K562 (cell line): ENCODE data around the gene NAIF1. TPM values are rescaled to one million over a fixed set of nuclear protein-coding genes. Genes with fewer than 3 reads are reported as not detected.

Source experiments
- ATF6 ChIP-seq: sonication (generic); formaldehyde crosslinking; IDR thresholded peaks from 2 replicates; pipeline ENCODE4 v1.4.0; 2020; ENCODE audit warnings: mild to moderate bottlenecking, missing genetic modification reagents
- DEAF1 ChIP-seq: fragments of 450-650 bp; formaldehyde crosslinking; IDR thresholded peaks from 2 replicates; pipeline ENCODE4 v1.4.0; 2020; ENCODE audit warnings: mild to moderate bottlenecking, moderate library complexity
- HDAC1 ChIP-seq, 2 experiments: fragments of 450-650 bp; IDR thresholded peaks; 2 replicates each; pipeline ENCODE4 v1.6.1; 2016 to 2017; ENCODE audit warnings: inconsistent platforms in 1 of 2, mild to moderate bottlenecking in 1 of 2, moderate library complexity in 1 of 2
- HDAC6 ChIP-seq: IDR thresholded peaks from 2 replicates; pipeline ENCODE4 v1.6.1; 2012; ENCODE audit warnings: low read depth, mild to moderate bottlenecking, control low read depth, inconsistent platforms, low read length, moderate library complexity
- IFI16 ChIP-seq: fragments of 250-450 bp; sonication (Bioruptor Pico); IDR thresholded peaks from 2 replicates; pipeline ENCODE4 v2.1.2; 2022; ENCODE audit warnings: mild to moderate bottlenecking, inconsistent platforms
- MCM3 ChIP-seq: fragments of 450-650 bp; IDR thresholded peaks from 2 replicates; pipeline ENCODE4 v1.6.1; 2016
- NFIC ChIP-seq: fragments of 450-650 bp; IDR thresholded peaks from 2 replicates; pipeline ENCODE4 v1.6.1; 2017; ENCODE audit warnings: mild to moderate bottlenecking, inconsistent platforms
- NR2C1 ChIP-seq, 2 experiments: fragments of 450-650 bp; IDR thresholded peaks; 2 replicates each; pipeline ENCODE4 v1.6.1; 2017; ENCODE audit warnings: mild to moderate bottlenecking in 2 of 2, antibody characterized with exemption in 1 of 2, inconsistent platforms in 1 of 2, missing compliant biosample characterization in 1 of 2, missing genetic modification characterization in 1 of 2
- POLR2AphosphoS2 ChIP-seq: IDR thresholded peaks from 2 replicates; pipeline ENCODE4 v1.6.1; 2012; ENCODE audit warnings: low read length, improper control_type of control experiment
- RNF2 ChIP-seq: sonication (generic); IDR thresholded peaks from 2 replicates; pipeline ENCODE4 v1.6.1; 2016
- SIN3B ChIP-seq: fragments of 450-650 bp; IDR thresholded peaks from 2 replicates; pipeline ENCODE4 v1.6.1; 2017; ENCODE audit warnings: low read depth, mild to moderate bottlenecking, moderate library complexity
- SLC30A9 ChIP-seq: fragments of 250-450 bp; sonication (Bioruptor Pico); IDR thresholded peaks from 2 replicates; pipeline ENCODE4 v1.8.0; 2022; ENCODE audit warnings: mild to moderate bottlenecking, moderate library complexity
- THRB ChIP-seq: fragments of 450-650 bp; formaldehyde crosslinking; conservative IDR thresholded peaks from 2 replicates; pipeline ENCODE4 v1.4.0; 2022; ENCODE audit warnings: mild to moderate bottlenecking, missing genetic modification characterization
- ZNF41 ChIP-seq: fragments of 250-450 bp; sonication (Bioruptor Pico); conservative IDR thresholded peaks from 2 replicates; pipeline ENCODE4 v1.4.0; 2020; ENCODE audit warnings: mild to moderate bottlenecking
- ZNF695 ChIP-seq: fragments of 450-650 bp; formaldehyde crosslinking; IDR thresholded peaks from 2 replicates; pipeline ENCODE4 v1.4.0; 2020; ENCODE audit warnings: mild to moderate bottlenecking, moderate library complexity
- polyA plus RNA-seq, 8 experiments: library from polyadenylated mRNA; depleted of rRNA in 4 of 8; stranded (reverse) in 5 of 8; unstranded in 3 of 8; fragments of >200 nt; fragmentation: Nextera tagmentation in 2 of 8; fragmentation: Illumina TruSeq in 1 of 8; extraction: Ambion mirVana in 2 of 8; extraction: Trizol in 1 of 8; gene quantifications; 2 replicates each; pipeline versions ENCODE4 v1.2.1 to v1.2.3, GENCODE V29; 2011 to 2014; ENCODE audit warnings: inconsistent platforms in 1 of 8, missing spikeins in 1 of 8
- total RNA-seq, 7 experiments: library from RNA; depleted of rRNA in 6 of 7; stranded (reverse); fragments of >200 nt in 6 of 7; fragmentation: Illumina TruSeq in 2 of 7; extraction: Trizol in 2 of 7; gene quantifications; 2 replicates each; pipeline versions ENCODE4 v1.2.1 to v1.2.3, GENCODE V29; 2011 to 2021; ENCODE audit warnings: low replicate concordance in 1 of 7
- TF ChIP-seq, protein P1 (sequence below): fragments of 250-450 bp; sonication (Bioruptor Pico); IDR thresholded peaks from 2 replicates; pipeline ENCODE4 v1.4.0; 2020; ENCODE audit warnings: mild to moderate bottlenecking
- TF ChIP-seq, protein P2 (sequence below), 3 experiments: fragments of 200-800 bp in 1 of 3; sonication (Bioruptor generic) in 1 of 3; sonication (generic) in 1 of 3; formaldehyde crosslinking in 1 of 3; IDR thresholded peaks; 2 replicates each; pipeline versions ENCODE4 v1.6.1 to v1.8.0; 2016 to 2022; ENCODE audit warnings: mild to moderate bottlenecking in 2 of 3, missing compliant biosample characterization in 2 of 3, missing genetic modification characterization in 2 of 3, missing genetic modification reagents in 1 of 3

NAIF1 gene
- total and polyA plus RNA-seq, 9 of the 15 experiments (the other 6 are each of a cell fraction or from before 2014, with no cell fraction given), result 4.8 to 26.6 (median 17.2) TPM

DNA sequence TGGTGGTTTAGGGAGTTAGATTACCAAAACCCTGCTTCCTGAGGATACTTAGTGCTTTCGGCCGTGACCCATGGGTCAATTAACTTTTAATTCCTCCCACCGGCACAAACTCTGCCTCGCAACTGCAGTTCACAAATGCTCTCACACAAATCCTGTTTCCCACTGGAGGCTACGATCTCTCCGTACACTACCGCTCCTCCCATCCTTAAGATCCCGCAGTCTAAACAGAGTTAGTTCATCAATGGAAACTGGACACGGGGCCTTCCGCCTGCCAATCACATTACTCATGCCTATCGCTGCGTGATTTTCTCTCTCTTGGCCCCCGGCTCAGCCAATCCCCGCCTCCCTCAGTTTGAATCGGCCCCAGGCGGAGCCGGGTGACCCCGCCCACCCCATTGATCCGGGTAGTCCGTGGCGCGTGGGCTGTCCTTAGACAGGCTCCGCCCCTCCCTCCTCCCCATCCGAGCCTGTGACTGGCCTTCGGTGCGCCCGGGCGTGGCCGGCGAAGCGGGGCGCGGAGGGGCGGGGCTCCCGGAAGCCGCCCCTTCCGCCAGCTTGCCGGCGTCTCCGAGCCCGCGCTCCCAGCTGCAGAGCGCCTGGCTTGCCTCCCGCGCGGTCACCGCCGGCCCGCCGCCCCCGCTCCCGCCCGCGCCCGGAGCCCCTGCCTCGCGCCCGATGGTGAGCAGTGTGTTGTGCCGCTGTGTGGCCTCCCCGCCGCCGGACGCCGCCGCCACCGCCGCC lies 695 bp upstream of the NAIF1 start, which contains the start of gene SLC25A25 (continued):
- TF ChIP-seq SLC30A9 (CRISPR knock-in tag), result no peak
- TF ChIP-seq THRB, result 0 out of 2 replicates have a peak, but pooled peaks have one; percentile 57
- no peak for TF ChIP-seq ZNF695
- TF ChIP-seq MCM3, result no peak
- no peak for TF ChIP-seq ZNF41 (CRISPR knock-in tag)
- TF ChIP-seq, protein P1, sequence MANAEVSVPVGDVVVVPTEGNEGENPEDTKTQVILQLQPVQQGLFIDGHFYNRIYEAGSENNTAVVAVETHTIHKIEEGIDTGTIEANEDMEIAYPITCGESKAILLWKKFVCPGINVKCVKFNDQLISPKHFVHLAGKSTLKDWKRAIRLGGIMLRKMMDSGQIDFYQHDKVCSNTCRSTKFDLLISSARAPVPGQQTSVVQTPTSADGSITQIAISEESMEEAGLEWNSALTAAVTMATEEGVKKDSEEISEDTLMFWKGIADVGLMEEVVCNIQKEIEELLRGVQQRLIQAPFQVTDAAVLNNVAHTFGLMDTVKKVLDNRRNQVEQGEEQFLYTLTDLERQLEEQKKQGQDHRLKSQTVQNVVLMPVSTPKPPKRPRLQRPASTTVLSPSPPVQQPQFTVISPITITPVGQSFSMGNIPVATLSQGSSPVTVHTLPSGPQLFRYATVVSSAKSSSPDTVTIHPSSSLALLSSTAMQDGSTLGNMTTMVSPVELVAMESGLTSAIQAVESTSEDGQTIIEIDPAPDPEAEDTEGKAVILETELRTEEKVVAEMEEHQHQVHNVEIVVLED (CRISPR knock-in tag), result no peak
- TF ChIP-seq, protein P2, sequence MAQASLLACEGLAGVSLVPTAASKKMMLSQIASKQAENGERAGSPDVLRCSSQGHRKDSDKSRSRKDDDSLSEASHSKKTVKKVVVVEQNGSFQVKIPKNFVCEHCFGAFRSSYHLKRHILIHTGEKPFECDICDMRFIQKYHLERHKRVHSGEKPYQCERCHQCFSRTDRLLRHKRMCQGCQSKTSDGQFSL (CRISPR knock-in tag; IDR thresholded peaks at IDR 0.05), result no peak
- TF ChIP-seq, protein P2 (tag; IDR thresholded peaks at IDR 0.05), result no peak
- no peak for TF ChIP-seq NR2C1 (IDR thresholded peaks at IDR 0.05)
- TF ChIP-seq NR2C1 (tag; IDR thresholded peaks at IDR 0.05), result no peak
- no peak for TF ChIP-seq DEAF1 (CRISPR knock-in tag)
- TF ChIP-seq IFI16 (CRISPR knock-in tag), result no peak
- TF ChIP-seq ATF6 (CRISPR knock-in tag), result no peak; the same call in 1 of the 2 replicates
- TF ChIP-seq HDAC1 (IDR thresholded peaks at IDR 0.05), result peak in 1 of 2 experiments; percentile 47; a peak in 1 of 4 replicates
- no peak for TF ChIP-seq NFIC
- no peak for TF ChIP-seq POLR2AphosphoS2
- TF ChIP-seq SIN3B, result no peak
- TF ChIP-seq HDAC6, result no peak
- TF ChIP-seq RNF2, result no peak
